Measurements from ENCODE around the gene MRGPRX3. TPM values are rescaled to one million over a fixed set of nuclear protein-coding genes. Genes with fewer than 3 reads are reported as not detected.

The MRGPRX3 gene
- total and polyA plus RNA-seq, 4 donors = not detected

GRCh38 chr11:18145837-18146236 is 13.5 kb downstream of the MRGPRX3 start:
- TF ChIP-seq JUND (IDR thresholded peaks at IDR 0.05) (no peak), GABPA (IDR thresholded peaks at IDR 0.05 in 1 of 2, conservative IDR thresholded peaks at IDR 0.05 in 1 of 2) (no peak), MAX (IDR thresholded peaks at IDR 0.05) (no peak), TAF1 (conservative IDR thresholded peaks at IDR 0.05) (no peak), RXRA (IDR thresholded peaks at IDR 0.05) (no peak), NR2F2 (IDR thresholded peaks at IDR 0.05) (no peak), EGR1 (IDR thresholded peaks at IDR 0.05; ENCODE audit: low read depth in 2 of 2) (no peak), HNF4A (conservative IDR thresholded peaks at IDR 0.05) (no peak)
- no peak for DNase-seq (ENCODE audit: low spot score)
- no peak overlapping the region for H3K9ac ChIP-seq (ENCODE audit: low read depth in 1 of 2, low read length in 2 of 2)
- peaks cover 0 to 2% (median 0%) of the 10 kb centered on the region in 4 donors for H3K27me3 ChIP-seq (ENCODE audit: control insufficient read depth in 4 of 4, insufficient read depth in 4 of 4, low read length in 3 of 4)
- 58% methylated on average over 3 of the region's 3 CpGs for WGBS
- H3K27ac ChIP-seq (ENCODE audit: low read depth in 1 of 2, low read length in 2 of 2) = no peak overlapping the region
- H3K36me3 ChIP-seq (ENCODE audit: control insufficient read depth in 4 of 4, insufficient read depth in 3 of 4, low read depth in 1 of 4, low read length in 3 of 4) = no peaks in the 10 kb centered on the region
- H3K4me1 ChIP-seq (ENCODE audit: control insufficient read depth in 4 of 4, insufficient read depth in 4 of 4, low read length in 3 of 4) = no peaks in the 10 kb centered on the region
- no peak overlapping the region for H3K4me3 ChIP-seq (ENCODE audit: low read depth in 1 of 3, low read length in 3 of 3)
- no peaks in the 10 kb centered on the region for H3K9me3 ChIP-seq (ENCODE audit: control insufficient read depth in 4 of 4, low read length in 3 of 4)

- TF ChIP-seq GABPA (IDR thresholded peaks at IDR 0.05 in 1 of 2, conservative IDR thresholded peaks at IDR 0.05 in 1 of 2) (no peak), NR2F2 (IDR thresholded peaks at IDR 0.05) (no peak), FOXA2 (IDR thresholded peaks at IDR 0.05) (no peak), HNF4A (conservative IDR thresholded peaks at IDR 0.05) (no peak), MAX (IDR thresholded peaks at IDR 0.05) (no peak), TAF1 (conservative IDR thresholded peaks at IDR 0.05) (no peak)
- no peaks in the 10 kb centered on the region for H3K4me1 ChIP-seq (ENCODE audit: control insufficient read depth in 4 of 4, insufficient read depth in 4 of 4, low read length in 3 of 4)
- no peak overlapping the region for H3K27ac ChIP-seq (ENCODE audit: low read depth in 1 of 2, low read length in 2 of 2)
- no peak overlapping the region for H3K9ac ChIP-seq (ENCODE audit: low read depth in 1 of 2, low read length in 2 of 2)
- no peaks in the 10 kb centered on the region for H3K36me3 ChIP-seq (ENCODE audit: control insufficient read depth in 4 of 4, insufficient read depth in 3 of 4, low read depth in 1 of 4, low read length in 3 of 4)
- no peak for DNase-seq (ENCODE audit: low spot score)
- WGBS = 89% methylated on average over 3 of the region's 3 CpGs
- peaks cover 0 to 2% (median 0%) of the 10 kb centered on the region in 4 donors for H3K27me3 ChIP-seq (ENCODE audit: control insufficient read depth in 4 of 4, insufficient read depth in 4 of 4, low read length in 3 of 4)
- no peaks in the 10 kb centered on the region for H3K9me3 ChIP-seq (ENCODE audit: control insufficient read depth in 4 of 4, low read length in 3 of 4)
- no peak overlapping the region for H3K4me3 ChIP-seq (ENCODE audit: low read depth in 1 of 3, low read length in 3 of 3)
These were observed 19.2 kb downstream of the MRGPRX3 start for GRCh38 chr11:18151581-18151980.

- no peaks in the 10 kb centered on the region for H3K9me3 ChIP-seq (ENCODE audit: control insufficient read depth in 4 of 4, low read length in 3 of 4)
- H3K4me1 ChIP-seq (ENCODE audit: control insufficient read depth in 4 of 4, insufficient read depth in 4 of 4, low read length in 3 of 4) = no peaks in the 10 kb centered on the region
- H3K27me3 ChIP-seq (ENCODE audit: control insufficient read depth in 4 of 4, insufficient read depth in 4 of 4, low read length in 3 of 4) = no peaks in the 10 kb centered on the region
- H3K9ac ChIP-seq (ENCODE audit: low read depth in 1 of 2, low read length in 2 of 2) = no peak overlapping the region
- no peaks in the 10 kb centered on the region for H3K36me3 ChIP-seq (ENCODE audit: control insufficient read depth in 4 of 4, insufficient read depth in 3 of 4, low read depth in 1 of 4, low read length in 3 of 4)
- H3K4me3 ChIP-seq (ENCODE audit: low read depth in 1 of 3, low read length in 3 of 3) = no peak overlapping the region
- 73% methylated on average over 1 of the region's 1 CpG for WGBS
- H3K27ac ChIP-seq (ENCODE audit: low read depth in 1 of 2, low read length in 2 of 2) = no peak overlapping the region
- no peak for DNase-seq (ENCODE audit: low spot score)
- no peak for TF ChIP-seq FOXA2 (IDR thresholded peaks at IDR 0.05)
- no peak for TF ChIP-seq SP1 (IDR thresholded peaks at IDR 0.05)
- no peak for TF ChIP-seq ATF3 (IDR thresholded peaks at IDR 0.05)
- no peak for TF ChIP-seq REST (IDR thresholded peaks at IDR 0.05)
- no peak for TF ChIP-seq TAF1 (conservative IDR thresholded peaks at IDR 0.05)
- no peak for TF ChIP-seq RAD21 (IDR thresholded peaks at IDR 0.05)
- no peak for TF ChIP-seq YY1 (IDR thresholded peaks at IDR 0.05)
- no peak for TF ChIP-seq GABPA (IDR thresholded peaks at IDR 0.05 in 1 of 2, conservative IDR thresholded peaks at IDR 0.05 in 1 of 2)
- no peak for TF ChIP-seq CTCF (IDR thresholded peaks at IDR 0.05; ENCODE audit: low read depth, low read length, missing input control)
- TF ChIP-seq RXRA (IDR thresholded peaks at IDR 0.05) = no peak
- TF ChIP-seq HNF4G (IDR thresholded peaks at IDR 0.05) = no peak
- no peak for TF ChIP-seq EGR1 (IDR thresholded peaks at IDR 0.05; ENCODE audit: low read depth in 2 of 2)
- no peak for TF ChIP-seq ZBTB33 (IDR thresholded peaks at IDR 0.05)
- no peak for TF ChIP-seq HNF4A (conservative IDR thresholded peaks at IDR 0.05)
- no peak for TF ChIP-seq MAX (IDR thresholded peaks at IDR 0.05)
- no peak for TF ChIP-seq FOXA1 (IDR thresholded peaks at IDR 0.05)
- no peak for TF ChIP-seq NR2F2 (IDR thresholded peaks at IDR 0.05)
- no peak for TF ChIP-seq JUND (IDR thresholded peaks at IDR 0.05)
These were observed 36.0 kb downstream of the MRGPRX3 start for GRCh38 chr11:18168372-18168771.

All from liver (tissue), 9 donors.